Memory B cell (primary cell): ENCODE data around the gene PIK3R2.
A peak's percentile ranks its signal among the peaks of the same experiment; 100 is the strongest.
"Not testable (repeated sequence)": the region's sequence is repeated elsewhere in the genome, so short reads cannot be mapped to it uniquely, and the experiment has no call there.

ENCODE experiments used
- ATAC-seq: fragments of 150-1000 bp; cut with Tn5 transposase; 2 replicates; pipeline ENCODE4 v1.10.0; 2021; ENCODE audit warnings: low read depth, mild to moderate bottlenecking, moderate library complexity
- DNase-seq, 2 donors: peaks; one replicate each; pipeline ENCODE4 v3.0.0; 2022; ENCODE audit warnings: low spot score in 2 of 2
- H3K27ac Mint-ChIP-seq: one replicate; pipeline ENCODE4 v1.8.0; 2022; ENCODE audit warnings: mild to moderate bottlenecking, moderate library complexity, mixed read lengths
- H3K27me3 Mint-ChIP-seq: one replicate; pipeline ENCODE4 v1.8.0; 2022; ENCODE audit warnings: mixed read lengths
- H3K36me3 Mint-ChIP-seq: one replicate; pipeline ENCODE4 v1.8.0; 2022; ENCODE audit warnings: mild to moderate bottlenecking, mixed read lengths
- H3K4me1 Mint-ChIP-seq: one replicate; pipeline ENCODE4 v1.8.0; 2022; ENCODE audit warnings: mixed read lengths
- H3K4me3 Mint-ChIP-seq: one replicate; pipeline ENCODE4 v1.8.0; 2022; ENCODE audit warnings: mild to moderate bottlenecking, moderate library complexity, mixed read lengths
- H3K9me3 Mint-ChIP-seq: one replicate; pipeline ENCODE4 v1.8.0; 2022; ENCODE audit warnings: mixed read lengths

The PIK3R2 gene

DNA sequence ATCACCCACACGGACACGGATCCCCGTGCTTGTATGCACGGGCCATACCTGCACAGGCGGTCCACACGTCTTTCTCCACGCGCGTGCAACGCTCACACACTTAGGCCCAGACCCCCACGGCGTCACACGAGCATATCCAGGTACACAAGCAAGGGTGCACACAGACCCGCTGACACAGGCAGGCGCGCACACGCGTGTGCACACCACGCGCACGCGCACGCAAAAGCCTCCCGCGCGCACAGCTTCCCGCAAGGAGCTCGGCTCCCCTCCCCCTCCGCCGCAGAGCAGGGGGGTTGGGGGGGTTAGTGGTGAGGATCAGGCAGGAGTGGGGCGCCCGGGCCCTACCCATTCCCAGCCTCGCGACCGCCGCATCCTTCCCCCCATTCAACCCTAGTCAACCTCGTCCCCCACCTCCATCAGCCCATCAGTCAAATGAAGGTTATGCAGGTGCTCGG lies 50.5 kb downstream of the PIK3R2 start:
- peaks cover 9% of the 10 kb centered on the region for H3K36me3 Mint-ChIP-seq
- H3K4me1 Mint-ChIP-seq: peaks cover 16% of the 10 kb centered on the region
- peak; percentile 14 for ATAC-seq
- peak in 1 of 2 donors; percentile 18 for DNase-seq
- H3K27ac Mint-ChIP-seq: peak overlapping the region; percentile 94
- no peaks in the 10 kb centered on the region for H3K27me3 Mint-ChIP-seq
- H3K4me3 Mint-ChIP-seq: peak overlapping the region; percentile 93
- H3K9me3 Mint-ChIP-seq: no peaks in the 10 kb centered on the region

GRCh38 chr19:18203863-18204393 lies 51.0 kb downstream of the PIK3R2 start, which contains the start of gene RAB3A:
RAB3A (minus strand) TSS chr19:18204042; CDS start chr19:18202740, 1,302 bp downstream.
- ATAC-seq (peak; percentile 81), DNase-seq (peak; percentile 96 to 97)
- Mint-ChIP-seq H3K36me3 (peaks cover 4% of the 10 kb centered on the region), H3K4me3 (peak within 1 kb of the TSS; percentile 93), H3K9me3 (no peaks in the 10 kb centered on the region), H3K27me3 (no peaks in the 10 kb centered on the region), H3K4me1 (peaks cover 16% of the 10 kb centered on the region), H3K27ac (peak within 1 kb of the TSS; percentile 94)

DNA sequence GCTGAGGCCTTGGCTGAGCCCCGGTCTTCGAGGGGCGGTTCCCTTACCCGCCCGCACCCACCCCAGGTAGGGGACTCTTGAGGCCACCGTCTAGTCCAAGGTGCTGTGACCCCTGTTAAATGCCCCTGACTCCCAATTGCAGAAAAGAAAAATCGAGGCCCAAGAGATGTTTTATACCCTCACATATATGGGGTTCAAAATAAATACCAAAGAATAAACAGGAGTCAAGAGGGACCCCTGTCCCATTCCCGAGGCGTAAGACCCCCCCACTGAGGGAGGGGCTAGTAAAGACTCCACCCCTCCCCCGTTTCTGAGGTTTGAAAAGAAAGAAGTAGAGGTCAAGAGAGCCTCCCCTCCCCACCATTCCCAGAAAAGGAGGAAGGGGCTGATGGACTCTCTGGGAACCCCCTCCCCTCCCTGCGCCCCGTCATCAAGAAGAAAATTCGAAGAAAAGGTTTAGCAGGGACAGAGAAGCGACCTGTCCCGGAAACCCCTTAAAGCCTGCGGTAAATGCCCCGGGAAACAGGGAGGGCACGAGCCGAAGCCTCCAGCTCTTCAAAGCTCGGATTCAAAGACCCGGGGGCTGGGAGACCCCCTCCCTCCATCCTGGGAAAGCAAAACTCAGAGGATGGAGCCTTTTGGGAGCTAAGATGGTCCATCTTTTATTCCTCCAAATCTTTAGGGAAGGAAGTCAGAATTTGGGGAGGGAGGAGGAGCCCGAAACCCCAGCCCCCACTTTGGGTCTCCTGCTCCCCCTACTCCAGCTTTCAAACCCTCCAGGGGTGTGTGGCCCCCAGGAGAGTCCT lies 51.6 kb downstream of the PIK3R2 start:
- no peaks in the 10 kb centered on the region for H3K9me3 Mint-ChIP-seq
- peak overlapping the region; percentile 93 for H3K4me3 Mint-ChIP-seq
- DNase-seq (peak; percentile 71 to 75), ATAC-seq (peak; percentile 6)
- H3K27me3 Mint-ChIP-seq: no peaks in the 10 kb centered on the region
- peaks cover 4% of the 10 kb centered on the region for H3K36me3 Mint-ChIP-seq
- H3K27ac Mint-ChIP-seq: peak overlapping the region; percentile 94
- H3K4me1 Mint-ChIP-seq: peaks cover 16% of the 10 kb centered on the region

DNA sequence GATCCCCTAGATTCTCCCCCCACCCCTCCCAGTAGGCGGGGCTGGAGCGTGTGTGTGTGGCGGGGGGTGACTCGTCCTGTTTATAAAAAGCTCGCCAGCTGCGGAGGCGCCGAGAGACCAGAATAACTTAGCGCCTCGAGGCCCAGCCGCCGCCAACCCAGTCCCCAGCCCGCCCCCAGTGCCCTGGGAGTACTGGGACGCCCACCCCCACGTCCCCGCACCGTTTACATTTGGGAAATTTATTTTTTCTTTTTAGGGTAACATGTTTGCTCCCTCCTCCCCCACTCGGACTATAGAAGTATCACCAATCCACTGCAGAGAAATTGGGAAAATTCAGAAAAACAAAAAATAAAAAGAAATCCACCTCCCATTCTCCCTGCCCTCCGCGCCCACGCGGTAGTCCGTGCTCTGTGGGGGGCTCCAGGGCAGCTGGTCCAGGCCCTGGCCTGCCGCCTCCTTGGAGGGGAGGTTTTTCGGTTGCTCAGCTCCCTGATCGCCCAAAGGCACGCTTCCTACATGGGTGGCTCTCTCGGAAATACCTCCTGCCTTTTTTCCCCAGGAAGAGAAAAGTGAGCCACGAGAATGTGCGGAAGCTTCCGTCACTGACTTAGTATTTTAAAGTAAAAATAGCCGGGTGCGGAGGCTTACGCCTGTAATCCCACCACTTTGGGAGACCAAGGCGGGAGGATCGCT lies 52.4 kb downstream of the PIK3R2 start:
- DNase-seq: peak in 1 of 2 donors; percentile 52
- Mint-ChIP-seq H3K9me3 (no peaks in the 10 kb centered on the region), H3K27ac (peak overlapping the region; percentile 94), H3K4me3 (peak overlapping the region; percentile 93), H3K4me1 (peaks cover 16% of the 10 kb centered on the region), H3K36me3 (peaks cover 2% of the 10 kb centered on the region), H3K27me3 (peaks cover 1% of the 10 kb centered on the region)
- no peak for ATAC-seq

- Mint-ChIP-seq H3K27ac (no peak overlapping the region), H3K27me3 (peaks cover 1% of the 10 kb centered on the region), H3K4me3 (no peak overlapping the region), H3K36me3 (peaks cover 2% of the 10 kb centered on the region), H3K4me1 (peaks cover 16% of the 10 kb centered on the region), H3K9me3 (no peaks in the 10 kb centered on the region)
- DNase-seq (no peak), ATAC-seq (no peak)
These were observed 53.1 kb downstream of the PIK3R2 start for GRCh38 chr19:18206018-18206417.

- ATAC-seq (no peak), DNase-seq (peak; percentile 42 to 61)
- Mint-ChIP-seq H3K27ac (no peak overlapping the region), H3K9me3 (no peaks in the 10 kb centered on the region), H3K4me1 (peaks cover 3% of the 10 kb centered on the region), H3K4me3 (no peak overlapping the region), H3K36me3 (no peaks in the 10 kb centered on the region), H3K27me3 (peaks cover 1% of the 10 kb centered on the region)
These were observed 55.4 kb downstream of the PIK3R2 start for GRCh38 chr19:18208098-18208951.

DNA sequence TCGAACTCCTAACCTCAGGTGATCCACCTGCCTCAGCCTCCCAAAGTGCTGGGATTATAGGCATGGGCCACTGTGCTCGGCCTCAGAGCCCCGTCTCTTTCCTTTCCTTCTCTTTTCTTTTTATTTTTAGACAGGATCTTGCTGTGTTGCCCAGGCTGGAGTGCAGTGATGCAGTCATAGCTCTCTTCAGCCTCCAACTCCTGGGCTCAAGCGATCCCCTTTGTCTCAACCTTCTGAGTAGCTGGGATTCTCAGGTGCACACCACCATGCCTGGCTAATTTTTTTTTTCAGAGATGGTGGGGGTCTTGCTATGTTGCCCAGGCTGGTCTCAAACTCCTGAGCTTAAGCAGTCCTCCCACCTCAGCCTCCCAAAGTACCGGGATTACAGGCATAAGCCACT lies 56.9 kb downstream of the PIK3R2 start:
- H3K27ac Mint-ChIP-seq: not testable (repeated sequence)

DNA sequence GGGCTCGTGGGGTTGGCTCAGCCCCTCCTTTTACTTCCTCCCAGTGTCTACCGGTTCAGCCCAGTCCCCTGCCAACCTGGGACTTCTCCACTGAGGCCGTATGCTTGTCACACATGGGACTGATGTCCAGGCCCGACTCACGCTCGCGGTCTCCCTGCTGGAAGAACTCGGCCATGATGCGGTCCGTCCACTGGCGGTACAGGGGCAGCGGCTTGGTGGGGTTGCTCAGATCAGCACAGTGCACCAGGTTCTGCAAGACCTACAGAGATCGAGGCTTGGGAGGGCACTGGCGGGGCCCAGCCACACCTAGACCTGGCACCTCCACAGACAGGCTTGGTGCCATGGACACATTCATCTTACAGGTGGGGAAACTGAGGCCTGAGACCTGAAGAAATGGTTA lies 58.7 kb downstream of the PIK3R2 start:
- Mint-ChIP-seq H3K4me3 (no peak overlapping the region), H3K36me3 (no peaks in the 10 kb centered on the region), H3K27ac (no peak overlapping the region), H3K27me3 (peaks cover 4% of the 10 kb centered on the region), H3K9me3 (no peaks in the 10 kb centered on the region), H3K4me1 (peaks cover 2% of the 10 kb centered on the region)
- DNase-seq: no peak
- no peak for ATAC-seq

More for the DNA sequence above, 56.9 kb downstream of the PIK3R2 start:
- H3K4me3 Mint-ChIP-seq, H3K36me3 Mint-ChIP-seq, ATAC-seq, H3K9me3 Mint-ChIP-seq, H3K4me1 Mint-ChIP-seq, H3K27me3 Mint-ChIP-seq, DNase-seq: not testable (repeated sequence)

GRCh38 chr19:18214779-18215433 lies 61.9 kb downstream of the PIK3R2 start:
- no peak for DNase-seq
- H3K27ac Mint-ChIP-seq: no peak overlapping the region
- H3K4me1 Mint-ChIP-seq: peaks cover 2% of the 10 kb centered on the region
- peaks cover 5% of the 10 kb centered on the region for H3K27me3 Mint-ChIP-seq
- no peaks in the 10 kb centered on the region for H3K9me3 Mint-ChIP-seq
- H3K4me3 Mint-ChIP-seq: no peak overlapping the region
- no peak for ATAC-seq
- H3K36me3 Mint-ChIP-seq: no peaks in the 10 kb centered on the region

DNA sequence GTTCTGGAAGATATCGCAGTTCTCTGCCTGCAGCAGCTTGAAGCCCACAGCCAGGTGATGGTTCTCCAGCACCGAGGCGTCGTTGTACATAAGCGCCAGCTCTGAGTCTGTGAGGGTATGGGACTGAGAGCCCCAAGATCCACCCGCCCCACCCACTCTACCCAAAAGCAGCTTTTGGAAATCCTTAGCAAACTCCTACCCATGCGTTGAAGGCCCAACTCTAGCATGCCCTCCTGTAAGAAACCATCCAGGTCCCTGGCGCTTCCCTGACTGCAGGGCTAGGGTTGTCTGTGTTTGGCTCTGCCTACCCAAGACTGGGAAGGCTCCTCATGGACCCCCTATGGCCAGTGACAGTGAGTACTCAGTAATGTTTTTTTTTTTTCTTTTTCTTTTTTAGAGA lies 63.8 kb downstream of the PIK3R2 start:
- H3K4me3 Mint-ChIP-seq: no peak overlapping the region
- peaks cover 11% of the 10 kb centered on the region for H3K27me3 Mint-ChIP-seq
- no peaks in the 10 kb centered on the region for H3K36me3 Mint-ChIP-seq
- peaks cover 3% of the 10 kb centered on the region for H3K4me1 Mint-ChIP-seq
- DNase-seq (no peak), ATAC-seq (no peak)
- no peaks in the 10 kb centered on the region for H3K9me3 Mint-ChIP-seq
- H3K27ac Mint-ChIP-seq: no peak overlapping the region

DNA sequence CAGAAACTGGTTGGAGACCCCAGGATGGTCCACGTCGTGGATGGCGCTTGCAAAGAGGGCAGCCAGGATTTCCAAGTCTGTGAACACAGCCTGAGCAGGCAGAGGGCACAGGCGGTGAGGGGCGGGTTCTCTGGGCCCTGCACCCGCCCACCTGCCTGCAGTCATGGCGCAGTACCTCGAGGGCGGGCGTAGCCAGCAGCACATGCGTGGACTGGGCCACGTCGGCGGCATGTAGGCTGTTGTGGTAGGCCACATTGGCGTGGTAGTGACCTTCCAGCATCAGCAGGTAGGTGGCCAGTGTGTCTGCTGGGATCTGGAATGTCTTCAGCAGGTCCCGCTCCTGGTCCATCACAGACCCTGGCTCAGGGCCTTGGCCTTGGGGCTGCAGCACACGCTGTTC lies 65.2 kb downstream of the PIK3R2 start:
- Mint-ChIP-seq H3K4me3 (no peak overlapping the region), H3K9me3 (no peaks in the 10 kb centered on the region), H3K27me3 (peaks cover 11% of the 10 kb centered on the region), H3K4me1 (peaks cover 3% of the 10 kb centered on the region), H3K27ac (no peak overlapping the region), H3K36me3 (no peaks in the 10 kb centered on the region)
- ATAC-seq (peak; percentile 49), DNase-seq (no peak)

GRCh38 chr19:18218600-18218999 lies 65.6 kb downstream of the PIK3R2 start:
- DNase-seq (no peak), ATAC-seq (no peak)
- Mint-ChIP-seq H3K27ac (no peak overlapping the region), H3K4me1 (peaks cover 3% of the 10 kb centered on the region), H3K27me3 (peaks cover 14% of the 10 kb centered on the region), H3K9me3 (no peaks in the 10 kb centered on the region), H3K36me3 (no peaks in the 10 kb centered on the region), H3K4me3 (no peak overlapping the region)
